Neural cell (in vitro differentiated cells): ENCODE measurements around the gene LIMCH1.

ENCODE experiments used
- CTCF ChIP-seq: fragments of 450-650 bp; IDR thresholded peaks from 2 replicates; pipeline ENCODE4 v1.5.1; 2014; ENCODE audit warnings: antibody characterized with exemption, mild to moderate bottlenecking, moderate library complexity; ENCODE audit not compliant: poor library complexity, severe bottlenecking
- EP300 ChIP-seq: fragments of 450-650 bp; conservative IDR thresholded peaks from 2 replicates; pipeline ENCODE4 v1.6.1; 2014; ENCODE audit warnings: antibody characterized with exemption, mild to moderate bottlenecking, moderate library complexity; ENCODE audit not compliant: poor library complexity, severe bottlenecking
- EZH2 ChIP-seq: fragments of 200-600, 300-800 bp; shearing (Covaris generic), sonication (generic); IDR thresholded peaks from 2 replicates; pipeline ENCODE4 v1.6.1; 2014; ENCODE audit warnings: antibody characterized with exemption, low read length, borderline replicate concordance, mild to moderate bottlenecking; ENCODE audit not compliant: insufficient read depth, poor library complexity, severe bottlenecking
- POLR2AphosphoS5 ChIP-seq: IDR thresholded peaks from 2 replicates; pipeline ENCODE4 v1.6.1; 2012
- SMC3 ChIP-seq: fragments of 450-650 bp; conservative IDR thresholded peaks from 2 replicates; pipeline ENCODE4 v1.6.1; 2014; ENCODE audit warnings: antibody characterized with exemption, mild to moderate bottlenecking, moderate library complexity; ENCODE audit not compliant: poor library complexity
- TAF1 ChIP-seq: IDR thresholded peaks from 2 replicates; pipeline ENCODE4 v1.6.1; 2012; ENCODE audit warnings: low read depth

- no peak for TF ChIP-seq CTCF
- no peak for TF ChIP-seq EZH2
- TF ChIP-seq TAF1 = no peak
- TF ChIP-seq EP300 = no peak
- TF ChIP-seq POLR2AphosphoS5 = no peak
- no peak for TF ChIP-seq SMC3
Observed at GRCh38 chr4:41701983-41702382, 164.0 kb downstream of the LIMCH1 start.
